G401 (cell line): Measurements from ENCODE around the gene XCL2. TPM values are rescaled to one million over a fixed set of nuclear protein-coding genes. Genes with fewer than 3 reads are reported as not detected.
A peak's percentile ranks its signal among the peaks of the same experiment; 100 is the strongest.
"Not testable (repeated sequence)": the region's sequence is repeated elsewhere in the genome, so short reads cannot be mapped to it uniquely, and the experiment has no call there.

ENCODE experiments used
- DNase-seq: peaks from one replicate; pipeline ENCODE4 v3.0.0-alpha.2; 2015; ENCODE audit warnings: low spot score
- in situ Hi-C: cut with HindIII; loops from 2 replicates; pipeline ENCODE4 v1.10.0; 2016; ENCODE audit warnings: low sequenced_read_pairs, mixed read lengths
- total RNA-seq: library from RNA; depleted of rRNA; stranded (reverse); fragments of >200 nt; shearing (Covaris generic); gene quantifications from 2 replicates; pipeline ENCODE4 v1.2.3, GENCODE V29; 2014

Gene XCL2
- total RNA-seq, 1 experiment from 2014 or later: not detected

DNA sequence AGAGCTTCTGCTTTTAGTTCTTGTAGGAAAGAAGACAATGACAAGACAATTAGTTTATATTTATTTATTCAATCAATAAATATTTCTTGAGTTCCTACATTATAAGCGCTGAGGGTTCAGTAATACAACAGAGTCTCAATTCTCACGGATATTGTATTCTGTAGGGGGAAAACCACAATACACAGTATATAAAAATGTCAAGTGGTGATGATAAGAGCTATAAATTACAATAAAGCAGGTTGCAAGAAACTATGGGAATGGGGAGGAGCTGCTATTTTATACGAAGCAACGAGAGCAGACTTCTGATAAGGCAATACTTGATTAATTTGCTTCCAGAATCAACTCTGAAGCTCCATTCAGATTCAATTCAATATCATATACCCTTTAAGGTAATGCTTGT lies 22.0 kb upstream of the XCL2 start:
- in situ Hi-C loops: no loop called here
- DNase-seq: no peak

DNA sequence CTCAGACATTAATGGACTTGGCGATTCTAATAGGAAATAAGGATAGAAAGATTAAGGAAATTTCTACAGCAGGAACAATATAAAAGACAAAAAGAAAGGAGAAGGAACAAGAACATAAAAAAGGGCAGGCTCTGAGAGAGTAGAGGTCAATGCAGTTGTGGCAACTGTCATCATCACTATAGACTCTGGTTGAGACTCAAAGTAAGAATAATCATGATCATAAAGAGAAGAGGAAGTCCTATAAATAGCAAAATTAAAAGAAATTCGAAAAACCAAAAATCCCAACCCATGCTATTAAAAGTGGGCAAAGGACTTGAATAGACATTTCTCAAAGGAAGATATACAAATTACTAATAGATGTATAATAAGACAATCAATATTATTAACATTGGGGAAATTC lies 18.2 kb upstream of the XCL2 start:
- in situ Hi-C loops: no loop called here
- no peak for DNase-seq

GRCh38 chr1:168560370-168560769 lies 16.6 kb upstream of the XCL2 start:
- DNase-seq: no peak
- in situ Hi-C loops: no loop called here

GRCh38 chr1:168556647-168557046 lies 12.8 kb upstream of the XCL2 start:
- no peak for DNase-seq
- in situ Hi-C loops: no loop called here

- in situ Hi-C loops: no loop called here
These were observed 11.8 kb upstream of the XCL2 start for GRCh38 chr1:168555508-168556046.

DNA sequence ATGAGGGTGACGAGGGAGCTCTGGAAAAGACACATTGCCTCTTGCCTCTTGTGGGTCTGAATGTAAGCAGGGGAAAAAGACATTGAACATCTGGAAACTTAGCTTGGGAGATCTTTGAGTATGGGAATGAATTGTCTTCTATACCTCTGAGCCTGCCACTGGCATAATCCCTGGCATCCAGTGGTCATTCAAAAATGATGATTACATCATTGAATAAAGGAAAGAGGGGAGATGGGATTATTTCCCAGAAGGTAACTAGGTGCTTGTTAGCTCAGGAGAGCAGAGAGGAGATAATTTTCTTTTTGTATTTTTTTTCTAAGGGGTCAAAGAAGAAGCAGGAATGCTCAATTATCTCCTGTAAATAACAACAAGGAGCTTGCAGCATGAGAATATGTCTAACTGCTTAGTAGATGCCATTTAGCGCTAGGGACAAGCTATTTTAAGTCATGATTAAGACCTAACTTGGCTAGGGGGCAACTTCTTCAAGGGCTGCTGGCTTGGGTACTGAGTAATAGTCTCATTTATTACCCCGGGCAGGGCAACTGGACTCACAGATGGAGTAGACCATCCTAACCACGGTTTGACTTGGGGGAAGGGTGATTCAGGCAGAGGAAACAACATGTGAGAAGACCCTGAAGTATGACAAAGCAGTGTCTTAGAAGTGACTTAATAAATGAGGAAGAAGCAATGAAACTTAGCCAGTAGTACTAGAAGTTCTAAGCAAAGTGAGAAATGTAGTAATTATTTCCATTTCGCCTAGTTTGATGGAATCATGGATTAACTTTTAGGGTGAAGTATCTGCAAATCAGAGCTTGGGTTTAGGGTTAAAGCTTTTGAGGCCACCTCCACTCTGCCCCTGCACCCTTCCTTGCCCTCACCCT lies 11.0 kb upstream of the XCL2 start:
- in situ Hi-C loops: no loop called here
- no peak for DNase-seq

More at GRCh38 chr1:168555508-168556046, 11.8 kb upstream of the XCL2 start:
- no peak for DNase-seq

- in situ Hi-C loops: no loop called here
- DNase-seq: no peak
These were observed 10.1 kb upstream of the XCL2 start for GRCh38 chr1:168553680-168554553.

- in situ Hi-C loops: no loop called here
- DNase-seq: no peak
These were observed 9.2 kb upstream of the XCL2 start for GRCh38 chr1:168552961-168553360.

GRCh38 chr1:168551688-168552087 lies 7.9 kb upstream of the XCL2 start:
- in situ Hi-C loops: no loop called here
- no peak for DNase-seq

DNA sequence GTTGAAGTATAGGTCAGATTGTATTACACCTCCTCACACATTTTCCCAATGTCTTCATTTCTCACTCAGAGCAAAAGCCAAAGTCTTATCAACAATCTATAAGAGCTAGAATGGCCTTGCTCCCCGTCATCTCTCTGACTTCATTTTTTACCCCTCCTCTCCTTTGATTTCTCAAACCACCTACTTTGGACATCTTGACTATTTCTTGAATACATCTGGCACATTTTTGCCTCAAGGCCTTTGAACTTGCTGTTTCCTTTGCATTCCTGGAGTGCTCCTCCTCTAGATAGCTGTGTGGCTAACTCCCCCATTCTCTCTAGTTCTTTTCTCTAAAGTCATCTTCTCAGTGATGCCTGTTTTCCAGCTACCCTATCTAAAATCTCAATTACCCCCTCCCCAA lies 7.2 kb upstream of the XCL2 start:
- no peak for DNase-seq
- in situ Hi-C loops: no loop called here

- DNase-seq, in situ Hi-C loops: not testable (repeated sequence)
These were observed 2.7 kb upstream of the XCL2 start for GRCh38 chr1:168546553-168546895.

- DNase-seq: peak; percentile 28
- in situ Hi-C loops: not testable (repeated sequence)
These were observed 2.1 kb upstream of the XCL2 start for GRCh38 chr1:168545678-168546552.

DNA sequence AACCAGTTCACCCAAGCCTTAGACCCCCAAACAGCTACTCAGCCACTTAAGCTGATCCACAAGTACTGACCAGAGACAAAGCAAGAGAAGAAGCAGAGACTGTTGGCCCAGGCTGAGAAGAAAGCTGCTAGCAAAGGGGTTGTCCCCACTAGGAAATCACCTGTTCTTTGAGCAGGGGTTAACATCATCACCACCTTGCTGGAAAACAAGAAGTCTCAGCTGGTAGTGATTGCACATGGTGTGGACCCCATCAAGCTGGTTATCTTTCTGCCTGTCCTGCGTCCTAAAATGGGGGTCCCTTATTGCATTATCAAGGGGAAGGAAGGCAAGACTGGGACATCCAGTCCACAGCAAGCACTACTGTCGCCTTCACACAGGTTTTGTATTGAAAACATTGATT lies 819 bp downstream of the XCL2 start:
- in situ Hi-C loops, DNase-seq: not testable (repeated sequence)

- DNase-seq, in situ Hi-C loops: not testable (repeated sequence)
These were observed 3.0 kb downstream of the XCL2 start for GRCh38 chr1:168540798-168541197.

GRCh38 chr1:168535536-168535935 lies 8.3 kb downstream of the XCL2 start:
- in situ Hi-C loops: no loop called here

GRCh38 chr1:168531615-168532345 lies 12.0 kb downstream of the XCL2 start:
- no peak for DNase-seq
- in situ Hi-C loops: no loop called here

More at GRCh38 chr1:168535536-168535935, 8.3 kb downstream of the XCL2 start:
- DNase-seq: no peak

GRCh38 chr1:168529518-168529917 lies 14.3 kb downstream of the XCL2 start:
- in situ Hi-C loops: no loop called here
- DNase-seq: no peak

GRCh38 chr1:168521401-168522000 lies 22.3 kb downstream of the XCL2 start:
- in situ Hi-C loops: no loop called here
- DNase-seq: no peak
